ENCODE results near the gene OLIG3. TPM values are rescaled to one million over a fixed set of nuclear protein-coding genes. Genes with fewer than 3 reads are reported as not detected.

Gene OLIG3
- total and polyA plus RNA-seq, 4 donors, result not detected

DNA sequence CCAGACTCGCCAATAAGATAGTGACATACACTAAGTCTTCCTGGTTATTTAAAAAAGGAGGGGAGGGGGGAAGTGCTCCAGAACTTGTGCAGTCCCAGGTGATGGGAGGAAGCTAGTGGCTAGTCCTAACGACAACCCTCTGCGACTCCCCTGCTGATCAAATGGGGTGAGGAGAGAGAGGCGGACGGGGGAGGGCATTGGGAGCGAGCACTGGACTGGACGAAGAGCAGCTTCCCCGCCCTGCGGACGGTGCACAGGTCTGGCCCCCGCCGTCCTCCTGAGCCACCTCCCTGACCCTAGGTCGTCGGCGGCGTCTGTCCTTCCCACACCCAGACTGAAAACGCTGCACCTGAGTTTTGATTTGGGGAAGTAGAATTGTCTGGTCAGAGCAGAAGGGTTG, 2.2 kb upstream of the OLIG3 start:
- no peak overlapping the region for H3K4me3 ChIP-seq (ENCODE audit: low read depth in 1 of 3, low read length in 3 of 3)
- H3K9ac ChIP-seq (ENCODE audit: low read depth in 1 of 2, low read length in 2 of 2), result no peak overlapping the region
- 7% methylated on average over 17 of the region's 17 CpGs for WGBS
- peaks cover 0 to 6% (median 1%) of the 10 kb centered on the region in 4 donors for H3K9me3 ChIP-seq (ENCODE audit: control insufficient read depth in 4 of 4, low read length in 3 of 4)
- H3K27me3 ChIP-seq (ENCODE audit: control insufficient read depth in 4 of 4, insufficient read depth in 4 of 4, low read length in 3 of 4), result peaks cover 11 to 47% (median 21%) of the 10 kb centered on the region in 4 donors
- no peak for DNase-seq (ENCODE audit: low spot score)
- TF ChIP-seq SP1 (IDR thresholded peaks at IDR 0.05) (no peak), FOXA1 (IDR thresholded peaks at IDR 0.05) (no peak), EGR1 (IDR thresholded peaks at IDR 0.05; ENCODE audit: low read depth in 2 of 2) (no peak), MAX (IDR thresholded peaks at IDR 0.05) (no peak), REST (IDR thresholded peaks at IDR 0.05) (no peak), TAF1 (conservative IDR thresholded peaks at IDR 0.05) (no peak), YY1 (IDR thresholded peaks at IDR 0.05) (no peak), HNF4A (conservative IDR thresholded peaks at IDR 0.05) (no peak), RAD21 (IDR thresholded peaks at IDR 0.05) (no peak), RXRA (IDR thresholded peaks at IDR 0.05) (no peak)
- peaks cover 10 to 22% (median 12%) of the 10 kb centered on the region in 4 donors for H3K4me1 ChIP-seq (ENCODE audit: control insufficient read depth in 4 of 4, insufficient read depth in 4 of 4, low read length in 3 of 4)
- no peaks in the 10 kb centered on the region for H3K36me3 ChIP-seq (ENCODE audit: control insufficient read depth in 4 of 4, insufficient read depth in 3 of 4, low read depth in 1 of 4, low read length in 3 of 4)
- no peak overlapping the region for H3K27ac ChIP-seq (ENCODE audit: low read depth in 1 of 2, low read length in 2 of 2)

GRCh38 chr6:137495703-137496336, 1.6 kb upstream of the OLIG3 start:
- no peak overlapping the region for H3K4me3 ChIP-seq (ENCODE audit: low read depth in 1 of 3, low read length in 3 of 3)
- TF ChIP-seq SP1 (IDR thresholded peaks at IDR 0.05) (no peak), FOXA2 (IDR thresholded peaks at IDR 0.05) (no peak), MAX (IDR thresholded peaks at IDR 0.05) (no peak), RXRA (IDR thresholded peaks at IDR 0.05) (no peak), RAD21 (IDR thresholded peaks at IDR 0.05) (no peak), YY1 (IDR thresholded peaks at IDR 0.05) (no peak)
- TF ChIP-seq, protein P1, sequence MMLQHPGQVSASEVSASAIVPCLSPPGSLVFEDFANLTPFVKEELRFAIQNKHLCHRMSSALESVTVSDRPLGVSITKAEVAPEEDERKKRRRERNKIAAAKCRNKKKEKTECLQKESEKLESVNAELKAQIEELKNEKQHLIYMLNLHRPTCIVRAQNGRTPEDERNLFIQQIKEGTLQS (IDR thresholded peaks at IDR 0.05), result no peak
- TF ChIP-seq, protein P2, sequence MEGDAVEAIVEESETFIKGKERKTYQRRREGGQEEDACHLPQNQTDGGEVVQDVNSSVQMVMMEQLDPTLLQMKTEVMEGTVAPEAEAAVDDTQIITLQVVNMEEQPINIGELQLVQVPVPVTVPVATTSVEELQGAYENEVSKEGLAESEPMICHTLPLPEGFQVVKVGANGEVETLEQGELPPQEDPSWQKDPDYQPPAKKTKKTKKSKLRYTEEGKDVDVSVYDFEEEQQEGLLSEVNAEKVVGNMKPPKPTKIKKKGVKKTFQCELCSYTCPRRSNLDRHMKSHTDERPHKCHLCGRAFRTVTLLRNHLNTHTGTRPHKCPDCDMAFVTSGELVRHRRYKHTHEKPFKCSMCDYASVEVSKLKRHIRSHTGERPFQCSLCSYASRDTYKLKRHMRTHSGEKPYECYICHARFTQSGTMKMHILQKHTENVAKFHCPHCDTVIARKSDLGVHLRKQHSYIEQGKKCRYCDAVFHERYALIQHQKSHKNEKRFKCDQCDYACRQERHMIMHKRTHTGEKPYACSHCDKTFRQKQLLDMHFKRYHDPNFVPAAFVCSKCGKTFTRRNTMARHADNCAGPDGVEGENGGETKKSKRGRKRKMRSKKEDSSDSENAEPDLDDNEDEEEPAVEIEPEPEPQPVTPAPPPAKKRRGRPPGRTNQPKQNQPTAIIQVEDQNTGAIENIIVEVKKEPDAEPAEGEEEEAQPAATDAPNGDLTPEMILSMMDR (IDR thresholded peaks at IDR 0.05; ENCODE audit: low read depth, low read length, missing input control), result no peak
- H3K27me3 ChIP-seq (ENCODE audit: control insufficient read depth in 4 of 4, insufficient read depth in 4 of 4, low read length in 3 of 4), result peaks cover 11 to 51% (median 21%) of the 10 kb centered on the region in 4 donors
- H3K27ac ChIP-seq (ENCODE audit: low read depth in 1 of 2, low read length in 2 of 2), result no peak overlapping the region
- H3K4me1 ChIP-seq (ENCODE audit: control insufficient read depth in 4 of 4, insufficient read depth in 4 of 4, low read length in 3 of 4), result peaks cover 10 to 22% (median 12%) of the 10 kb centered on the region in 4 donors
- no peaks in the 10 kb centered on the region for H3K36me3 ChIP-seq (ENCODE audit: control insufficient read depth in 4 of 4, insufficient read depth in 3 of 4, low read depth in 1 of 4, low read length in 3 of 4)
- no peak for DNase-seq (ENCODE audit: low spot score)
- WGBS, result 8% methylated on average over 29 of the region's 29 CpGs
- no peak overlapping the region for H3K9ac ChIP-seq (ENCODE audit: low read depth in 1 of 2, low read length in 2 of 2)
- H3K9me3 ChIP-seq (ENCODE audit: control insufficient read depth in 4 of 4, low read length in 3 of 4), result peaks cover 0 to 6% (median 1%) of the 10 kb centered on the region in 4 donors
